Breast epithelium (tissue), 4 donors: Measurements from ENCODE around the gene MMP25. TPM values are rescaled to one million over a fixed set of nuclear protein-coding genes. Genes with fewer than 3 reads are reported as not detected.
A peak's percentile ranks its signal among the peaks of the same experiment; 100 is the strongest.

ENCODE experiments used
- DNase-seq, 2 donors: peaks; one replicate each; pipeline ENCODE4 v3.0.0-alpha.2; 2019; ENCODE audit warnings: low spot score in 2 of 2
- H3K27ac ChIP-seq, 2 donors: fragments of 200-600 bp; sonication (generic) in 1 of 2; one replicate each; pipeline ENCODE4 v1.5.1; 2016 to 2019; ENCODE audit warnings: mild to moderate bottlenecking in 1 of 2
- H3K27me3 ChIP-seq, 2 donors: fragments of 200-600 bp; sonication (generic) in 1 of 2; one replicate each; pipeline versions ENCODE4 v1.5.1 to v1.6.0; 2017 to 2019; ENCODE audit warnings: control low read depth in 1 of 2, mild to moderate bottlenecking in 1 of 2
- H3K36me3 ChIP-seq: fragments of 200-600 bp; one replicate; pipeline ENCODE4 v1.5.1; 2019
- H3K4me1 ChIP-seq, 2 donors: fragments of 200-600 bp; sonication (generic); one replicate each; pipeline ENCODE4 v1.5.1; 2016 to 2019; ENCODE audit warnings: control low read depth in 1 of 2
- H3K4me3 ChIP-seq, 3 donors: fragments of 200-600 bp; sonication (generic); 1 replicate in 2 of 3; 2 replicates in 1 of 3; pipeline ENCODE4 v1.5.1; 2016 to 2019; ENCODE audit warnings: mild to moderate bottlenecking in 3 of 3, moderate library complexity in 2 of 3
- H3K9me3 ChIP-seq, 2 donors: fragments of 200-600 bp; sonication (generic) in 1 of 2; one replicate each; pipeline ENCODE4 v1.5.1; 2016 to 2019; ENCODE audit warnings: control low read depth in 1 of 2
- POLR2A ChIP-seq: fragments of 450-650 bp; IDR thresholded peaks from one replicate; pipeline ENCODE4 v1.6.1; 2016; ENCODE audit warnings: antibody characterized with exemption, mild to moderate bottlenecking, moderate library complexity
- POLR2AphosphoS5 ChIP-seq, 3 donors: sonication (generic); formaldehyde crosslinking; IDR thresholded peaks; one replicate each; pipeline ENCODE4 v1.6.1; 2017; ENCODE audit warnings: antibody characterized with exemption in 3 of 3
- intact Hi-C: fragments of 100-400 bp; cut with DNase I; formaldehyde crosslinking; loops from one replicate; pipeline ENCODE4 v1.15.1; 2023; ENCODE audit warnings: low total_unique reads
- total RNA-seq, 3 donors: library from RNA; depleted of rRNA; stranded (reverse); fragments of >200 nt; gene quantifications; one replicate each; pipeline ENCODE4 v1.1.0, GENCODE V29; 2016
- TF ChIP-seq, protein P1 (sequence below), 3 donors: fragments of 450-650 bp; IDR thresholded peaks; one replicate each; pipeline ENCODE4 v1.5.1; 2016 to 2017; ENCODE audit warnings: antibody characterized with exemption in 3 of 3, mild to moderate bottlenecking in 3 of 3, moderate library complexity in 3 of 3

Gene MMP25
- total RNA-seq, 3 donors from 2014 or later, result 0.59 to 1.1 (median 0.98) TPM

DNA sequence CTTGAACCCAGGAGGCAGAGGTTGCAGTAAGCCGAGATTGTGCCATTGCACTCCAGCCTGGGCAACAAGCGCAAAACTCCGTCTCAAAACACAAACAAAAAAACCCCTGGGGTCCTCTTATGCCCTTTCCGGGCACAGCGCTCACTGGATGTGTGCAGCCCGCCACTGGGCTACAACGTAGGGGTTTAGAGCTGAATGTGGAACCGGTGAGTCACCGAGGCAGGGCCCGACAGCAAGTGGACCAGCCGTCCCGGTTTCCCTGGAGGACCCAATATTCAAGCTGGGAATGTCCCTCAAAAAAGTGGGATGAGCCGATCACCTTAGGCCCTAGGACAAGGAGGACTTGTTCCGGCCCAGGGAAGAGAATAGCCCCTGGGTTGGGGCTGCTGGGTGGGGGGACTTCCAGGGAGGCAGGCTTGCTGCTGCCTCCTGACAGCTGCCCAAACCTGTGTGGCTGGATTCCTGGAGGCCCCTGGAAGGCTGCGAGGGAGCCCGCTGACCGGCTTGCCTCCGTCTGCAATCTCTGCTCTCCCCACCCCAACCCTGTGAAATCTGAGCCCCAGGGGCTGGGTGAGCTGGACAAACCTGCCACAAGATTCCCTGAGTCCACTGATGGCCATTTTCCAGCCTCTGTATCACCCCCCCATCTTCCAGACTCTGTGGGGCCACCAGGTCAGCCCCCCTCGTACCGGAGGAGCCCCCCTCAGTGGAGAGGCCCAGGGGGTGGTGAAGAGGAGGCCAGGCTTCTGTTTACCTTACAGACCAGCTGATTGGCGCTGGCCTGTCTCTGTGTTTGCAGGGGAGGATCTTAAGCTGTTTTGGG lies 36.6 kb upstream of the MMP25 start:
- TF ChIP-seq, protein P1, sequence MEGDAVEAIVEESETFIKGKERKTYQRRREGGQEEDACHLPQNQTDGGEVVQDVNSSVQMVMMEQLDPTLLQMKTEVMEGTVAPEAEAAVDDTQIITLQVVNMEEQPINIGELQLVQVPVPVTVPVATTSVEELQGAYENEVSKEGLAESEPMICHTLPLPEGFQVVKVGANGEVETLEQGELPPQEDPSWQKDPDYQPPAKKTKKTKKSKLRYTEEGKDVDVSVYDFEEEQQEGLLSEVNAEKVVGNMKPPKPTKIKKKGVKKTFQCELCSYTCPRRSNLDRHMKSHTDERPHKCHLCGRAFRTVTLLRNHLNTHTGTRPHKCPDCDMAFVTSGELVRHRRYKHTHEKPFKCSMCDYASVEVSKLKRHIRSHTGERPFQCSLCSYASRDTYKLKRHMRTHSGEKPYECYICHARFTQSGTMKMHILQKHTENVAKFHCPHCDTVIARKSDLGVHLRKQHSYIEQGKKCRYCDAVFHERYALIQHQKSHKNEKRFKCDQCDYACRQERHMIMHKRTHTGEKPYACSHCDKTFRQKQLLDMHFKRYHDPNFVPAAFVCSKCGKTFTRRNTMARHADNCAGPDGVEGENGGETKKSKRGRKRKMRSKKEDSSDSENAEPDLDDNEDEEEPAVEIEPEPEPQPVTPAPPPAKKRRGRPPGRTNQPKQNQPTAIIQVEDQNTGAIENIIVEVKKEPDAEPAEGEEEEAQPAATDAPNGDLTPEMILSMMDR (IDR thresholded peaks at IDR 0.05), result no peak
- TF ChIP-seq POLR2A (no peak), POLR2AphosphoS5 (IDR thresholded peaks at IDR 0.05) (no peak)
- no peaks in the 10 kb centered on the region for H3K4me1 ChIP-seq
- H3K27ac ChIP-seq, result peak overlapping the region; percentile 20 to 65
- H3K27me3 ChIP-seq, result peaks cover 0 to 31% of the 10 kb centered on the region in 2 donors
- intact Hi-C loops, result no loop called here
- H3K9me3 ChIP-seq, result no peaks in the 10 kb centered on the region
- H3K4me3 ChIP-seq, result no peak overlapping the region
- peak; percentile 49 to 71 for DNase-seq
- H3K36me3 ChIP-seq, result no peaks in the 10 kb centered on the region

DNA sequence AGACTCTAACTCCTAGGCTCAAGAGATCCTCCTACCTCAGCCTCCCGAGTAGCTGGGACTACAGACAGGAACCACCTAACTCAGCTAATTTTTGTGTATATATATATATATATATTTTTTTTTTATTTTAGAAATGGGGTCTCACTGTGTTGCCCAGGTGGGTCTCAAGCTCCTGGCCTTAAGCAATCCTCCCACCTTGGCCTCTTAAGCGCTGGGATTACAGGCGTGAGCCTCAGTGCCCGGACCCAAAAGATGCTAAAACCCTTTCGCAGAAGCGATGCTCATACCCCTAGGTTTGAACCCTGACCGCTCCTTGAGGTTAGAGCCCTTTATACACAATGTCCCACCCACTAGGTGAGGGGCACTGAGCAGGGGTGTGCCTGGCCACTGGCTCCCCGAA lies 35.9 kb upstream of the MMP25 start:
- no peaks in the 10 kb centered on the region for H3K4me1 ChIP-seq
- peak overlapping the region; percentile 23 to 65 for H3K27ac ChIP-seq
- no peaks in the 10 kb centered on the region for H3K36me3 ChIP-seq
- no peak for DNase-seq
- intact Hi-C loops, result no loop called here
- peaks cover 0 to 31% of the 10 kb centered on the region in 2 donors for H3K27me3 ChIP-seq
- TF ChIP-seq, protein P1 (IDR thresholded peaks at IDR 0.05), result no peak
- no peak for TF ChIP-seq POLR2A
- no peak for TF ChIP-seq POLR2AphosphoS5 (IDR thresholded peaks at IDR 0.05)
- H3K4me3 ChIP-seq, result no peak overlapping the region
- H3K9me3 ChIP-seq, result no peaks in the 10 kb centered on the region

DNA sequence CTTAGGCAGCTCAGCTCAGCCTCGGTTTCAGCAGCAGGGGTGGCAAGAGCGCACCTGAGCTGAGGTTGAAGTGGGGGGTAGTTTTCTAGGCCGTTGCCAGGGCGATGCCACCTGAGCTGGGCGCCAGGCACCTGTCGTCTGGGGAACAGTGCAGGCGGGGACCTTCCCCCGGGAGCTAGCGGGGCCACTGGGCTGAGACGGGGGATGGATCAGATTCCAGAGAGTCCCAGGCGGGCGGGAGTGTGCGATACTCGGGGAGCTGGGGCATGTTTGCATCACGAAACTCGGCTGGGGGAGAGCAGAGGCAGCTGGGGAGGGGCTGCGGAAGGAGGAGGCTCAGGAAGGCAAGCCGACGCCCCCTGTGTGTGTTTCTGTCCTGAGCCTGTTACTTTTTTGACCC lies 34.1 kb upstream of the MMP25 start:
- intact Hi-C loops, result no loop called here
- peaks cover 0 to 30% of the 10 kb centered on the region in 2 donors for H3K27me3 ChIP-seq

DNA sequence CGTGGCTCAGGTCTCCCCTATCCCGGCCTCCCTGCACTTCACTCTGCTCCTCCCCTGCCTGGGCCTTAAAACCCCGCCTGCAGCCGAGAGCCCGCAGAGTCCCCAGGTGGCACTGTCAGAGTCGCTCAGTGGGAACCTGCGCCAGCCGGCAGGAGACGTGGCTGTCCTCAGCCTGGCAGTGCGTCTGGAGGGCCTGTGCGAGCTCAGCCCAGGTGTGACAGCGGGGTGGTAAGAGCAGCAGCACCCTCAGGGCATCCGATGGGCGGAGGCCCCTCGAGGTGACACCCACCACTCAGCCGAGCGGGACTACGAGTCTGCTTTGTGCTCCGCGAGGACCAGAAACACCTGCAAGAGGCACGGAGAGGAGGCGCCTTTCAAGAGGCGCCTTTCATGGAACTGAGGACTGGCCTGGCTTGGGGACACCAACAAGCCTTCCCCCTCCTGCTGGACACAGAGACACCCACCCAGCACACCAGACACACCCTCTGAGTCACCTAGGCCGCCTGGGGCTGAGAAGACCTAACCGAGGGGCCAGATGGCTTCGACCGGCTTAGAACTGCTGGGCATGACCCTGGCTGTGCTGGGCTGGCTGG lies 33.4 kb upstream of the MMP25 start, which contains the start of gene CLDN9:
TSS of gene CLDN9 (plus strand) at position 96 of the 593 bp plus-strand sequence. CDS start at position 536, 440 bp downstream.
- no peak within 1 kb of the TSS for H3K27ac ChIP-seq
- H3K36me3 ChIP-seq, result no peaks in the 10 kb centered on the region
- no peaks in the 10 kb centered on the region for H3K9me3 ChIP-seq
- peaks cover under 1 to 36% of the 10 kb centered on the region in 2 donors for H3K27me3 ChIP-seq
- intact Hi-C loops, result no loop called here
- peak in 1 of 2 donors; percentile 73 for DNase-seq
- TF ChIP-seq POLR2A, result no peak
- TF ChIP-seq POLR2AphosphoS5 (IDR thresholded peaks at IDR 0.05), result no peak
- TF ChIP-seq, protein P1 (IDR thresholded peaks at IDR 0.05), result no peak
- no peak within 1 kb of the TSS for H3K4me3 ChIP-seq
- no peaks in the 10 kb centered on the region for H3K4me1 ChIP-seq

More for the DNA sequence above, 34.1 kb upstream of the MMP25 start:
- Histone ChIP-seq H3K4me1 (no peaks in the 10 kb centered on the region), H3K9me3 (no peaks in the 10 kb centered on the region), H3K4me3 (no peak overlapping the region), H3K36me3 (no peaks in the 10 kb centered on the region), H3K27ac (no peak overlapping the region)
- TF ChIP-seq, protein P1 (IDR thresholded peaks at IDR 0.05), result no peak
- TF ChIP-seq POLR2AphosphoS5 (IDR thresholded peaks at IDR 0.05), result no peak
- no peak for TF ChIP-seq POLR2A
- no peak for DNase-seq

DNA sequence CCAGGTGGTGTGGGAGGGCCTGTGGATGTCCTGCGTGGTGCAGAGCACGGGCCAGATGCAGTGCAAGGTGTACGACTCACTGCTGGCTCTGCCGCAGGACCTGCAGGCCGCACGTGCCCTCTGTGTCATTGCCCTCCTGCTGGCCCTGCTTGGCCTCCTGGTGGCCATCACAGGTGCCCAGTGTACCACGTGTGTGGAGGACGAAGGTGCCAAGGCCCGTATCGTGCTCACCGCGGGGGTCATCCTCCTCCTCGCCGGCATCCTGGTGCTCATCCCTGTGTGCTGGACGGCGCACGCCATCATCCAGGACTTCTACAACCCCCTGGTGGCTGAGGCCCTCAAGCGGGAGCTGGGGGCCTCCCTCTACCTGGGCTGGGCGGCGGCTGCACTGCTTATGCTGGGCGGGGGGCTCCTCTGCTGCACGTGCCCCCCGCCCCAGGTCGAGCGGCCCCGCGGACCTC lies 32.8 kb upstream of the MMP25 start:
- TF ChIP-seq POLR2AphosphoS5 (IDR thresholded peaks at IDR 0.05) (no peak), POLR2A (no peak)
- TF ChIP-seq, protein P1 (IDR thresholded peaks at IDR 0.05), result no peak
- intact Hi-C loops, result no loop called here
- DNase-seq, result no peak
- Histone ChIP-seq H3K27me3 (peaks cover 3 to 40% of the 10 kb centered on the region in 2 donors), H3K27ac (no peak overlapping the region), H3K4me3 (no peak overlapping the region), H3K4me1 (no peaks in the 10 kb centered on the region), H3K36me3 (no peaks in the 10 kb centered on the region), H3K9me3 (no peaks in the 10 kb centered on the region)
